Type B pancreatic cell (in vitro differentiated cells): ENCODE results near the gene FAM53A. TPM values are rescaled to one million over a fixed set of nuclear protein-coding genes. Genes with fewer than 3 reads are reported as not detected.

Experiments
- DNase-seq: peaks from one replicate; pipeline ENCODE4 v3.0.0; 2021; ENCODE audit warnings: mixed read lengths; ENCODE audit not compliant: unreplicated experiment; ENCODE audit errors: extremely low spot score
- H3K27ac Mint-ChIP-seq: 2 replicates; pipeline ENCODE4 v1.8.0; 2021; ENCODE audit warnings: mild to moderate bottlenecking, mixed read lengths
- H3K27me3 Mint-ChIP-seq: 2 replicates; pipeline ENCODE4 v1.8.0; 2021; ENCODE audit warnings: mixed read lengths
- H3K36me3 Mint-ChIP-seq: 2 replicates; pipeline ENCODE4 v1.8.0; 2021; ENCODE audit warnings: mixed read lengths
- H3K4me1 Mint-ChIP-seq: one replicate; pipeline ENCODE4 v1.8.0; 2021; ENCODE audit warnings: mixed read lengths; ENCODE audit not compliant: unreplicated experiment
- H3K4me3 Mint-ChIP-seq: 2 replicates; pipeline ENCODE4 v1.8.0; 2021; ENCODE audit warnings: mild to moderate bottlenecking, mixed read lengths
- H3K9me3 Mint-ChIP-seq: 2 replicates; pipeline ENCODE4 v1.8.0; 2021; ENCODE audit warnings: mixed read lengths
- total RNA-seq: library from RNA; stranded (reverse); gene quantifications from 2 replicates; pipeline ENCODE4 v1.2.1, GENCODE V29; 2021; ENCODE audit warnings: low replicate concordance
- TF ChIP-seq, protein P1 (sequence below): fragments of 200-600 bp; sonication (generic); conservative IDR thresholded peaks from 2 replicates; pipeline ENCODE4 v1.5.0; 2021; ENCODE audit warnings: antibody characterized with exemption, mild to moderate bottlenecking

Gene FAM53A
- total RNA-seq, 1 donor from 2014 or later: 3.2 TPM

DNA sequence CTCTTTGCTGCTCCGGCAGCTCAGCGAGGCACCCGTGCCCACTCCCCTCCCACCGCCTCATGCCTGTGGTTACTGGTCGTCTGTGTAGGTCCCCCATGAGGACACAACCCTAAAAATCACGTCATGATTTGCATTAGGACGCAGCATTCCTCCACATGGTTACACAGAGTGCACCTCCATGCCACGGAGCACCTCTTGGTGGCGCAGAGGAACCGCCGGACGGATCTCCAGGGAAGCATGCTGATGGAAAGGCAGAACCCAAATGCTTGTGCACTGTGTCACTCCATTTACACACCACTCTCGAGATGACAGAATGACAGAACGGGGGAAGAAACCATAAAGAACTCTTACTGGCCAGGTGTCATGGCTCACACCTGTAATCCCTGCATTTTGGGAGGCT, 22.4 kb downstream of the FAM53A start:
- DNase-seq: no peak
- no peak overlapping the region for H3K4me3 Mint-ChIP-seq
- TF ChIP-seq, protein P1, sequence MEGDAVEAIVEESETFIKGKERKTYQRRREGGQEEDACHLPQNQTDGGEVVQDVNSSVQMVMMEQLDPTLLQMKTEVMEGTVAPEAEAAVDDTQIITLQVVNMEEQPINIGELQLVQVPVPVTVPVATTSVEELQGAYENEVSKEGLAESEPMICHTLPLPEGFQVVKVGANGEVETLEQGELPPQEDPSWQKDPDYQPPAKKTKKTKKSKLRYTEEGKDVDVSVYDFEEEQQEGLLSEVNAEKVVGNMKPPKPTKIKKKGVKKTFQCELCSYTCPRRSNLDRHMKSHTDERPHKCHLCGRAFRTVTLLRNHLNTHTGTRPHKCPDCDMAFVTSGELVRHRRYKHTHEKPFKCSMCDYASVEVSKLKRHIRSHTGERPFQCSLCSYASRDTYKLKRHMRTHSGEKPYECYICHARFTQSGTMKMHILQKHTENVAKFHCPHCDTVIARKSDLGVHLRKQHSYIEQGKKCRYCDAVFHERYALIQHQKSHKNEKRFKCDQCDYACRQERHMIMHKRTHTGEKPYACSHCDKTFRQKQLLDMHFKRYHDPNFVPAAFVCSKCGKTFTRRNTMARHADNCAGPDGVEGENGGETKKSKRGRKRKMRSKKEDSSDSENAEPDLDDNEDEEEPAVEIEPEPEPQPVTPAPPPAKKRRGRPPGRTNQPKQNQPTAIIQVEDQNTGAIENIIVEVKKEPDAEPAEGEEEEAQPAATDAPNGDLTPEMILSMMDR: no peak
- no peaks in the 10 kb centered on the region for H3K27me3 Mint-ChIP-seq
- no peaks in the 10 kb centered on the region for H3K36me3 Mint-ChIP-seq
- no peaks in the 10 kb centered on the region for H3K9me3 Mint-ChIP-seq
- H3K4me1 Mint-ChIP-seq: no peaks in the 10 kb centered on the region
- no peak overlapping the region for H3K27ac Mint-ChIP-seq

DNA sequence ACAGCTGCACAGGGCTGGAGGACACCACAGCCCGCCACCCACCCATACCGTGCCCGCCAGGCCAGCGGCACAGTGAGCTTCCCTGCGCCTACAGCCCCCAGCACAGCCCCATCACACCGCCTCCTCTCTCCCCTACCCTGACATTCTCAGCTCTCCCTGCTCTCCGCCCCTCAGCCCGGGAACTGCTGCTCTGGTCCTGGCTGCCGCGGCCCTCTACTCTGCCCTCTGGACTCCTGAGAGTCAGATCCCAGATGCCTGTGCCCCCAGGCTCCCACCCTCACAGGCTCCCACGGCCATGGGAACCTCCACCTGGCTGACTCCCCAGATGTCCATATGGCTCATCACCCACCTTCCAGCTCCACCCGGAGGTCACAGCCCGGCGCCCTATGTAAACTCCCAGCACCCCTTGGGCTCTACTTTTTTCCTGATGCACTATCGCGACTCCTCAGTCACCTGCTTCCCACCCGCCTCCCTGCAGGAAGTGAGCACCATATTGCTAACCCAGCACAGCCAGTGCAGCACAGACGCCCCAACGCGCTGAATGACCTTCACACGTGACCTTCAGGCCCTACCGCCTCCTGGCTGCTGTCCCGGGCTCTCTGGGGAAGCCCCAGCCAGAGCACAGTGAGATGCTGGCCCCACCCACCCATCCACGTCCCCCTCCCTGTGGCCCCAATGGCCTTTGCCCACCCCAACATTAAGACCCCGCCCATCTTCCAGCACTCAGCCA, 23.0 kb downstream of the FAM53A start:
- no peak overlapping the region for H3K27ac Mint-ChIP-seq
- no peaks in the 10 kb centered on the region for H3K36me3 Mint-ChIP-seq
- TF ChIP-seq, protein P1: no peak
- H3K4me3 Mint-ChIP-seq: no peak overlapping the region
- H3K27me3 Mint-ChIP-seq: no peaks in the 10 kb centered on the region
- H3K9me3 Mint-ChIP-seq: no peaks in the 10 kb centered on the region
- no peak for DNase-seq
- H3K4me1 Mint-ChIP-seq: no peaks in the 10 kb centered on the region

DNA sequence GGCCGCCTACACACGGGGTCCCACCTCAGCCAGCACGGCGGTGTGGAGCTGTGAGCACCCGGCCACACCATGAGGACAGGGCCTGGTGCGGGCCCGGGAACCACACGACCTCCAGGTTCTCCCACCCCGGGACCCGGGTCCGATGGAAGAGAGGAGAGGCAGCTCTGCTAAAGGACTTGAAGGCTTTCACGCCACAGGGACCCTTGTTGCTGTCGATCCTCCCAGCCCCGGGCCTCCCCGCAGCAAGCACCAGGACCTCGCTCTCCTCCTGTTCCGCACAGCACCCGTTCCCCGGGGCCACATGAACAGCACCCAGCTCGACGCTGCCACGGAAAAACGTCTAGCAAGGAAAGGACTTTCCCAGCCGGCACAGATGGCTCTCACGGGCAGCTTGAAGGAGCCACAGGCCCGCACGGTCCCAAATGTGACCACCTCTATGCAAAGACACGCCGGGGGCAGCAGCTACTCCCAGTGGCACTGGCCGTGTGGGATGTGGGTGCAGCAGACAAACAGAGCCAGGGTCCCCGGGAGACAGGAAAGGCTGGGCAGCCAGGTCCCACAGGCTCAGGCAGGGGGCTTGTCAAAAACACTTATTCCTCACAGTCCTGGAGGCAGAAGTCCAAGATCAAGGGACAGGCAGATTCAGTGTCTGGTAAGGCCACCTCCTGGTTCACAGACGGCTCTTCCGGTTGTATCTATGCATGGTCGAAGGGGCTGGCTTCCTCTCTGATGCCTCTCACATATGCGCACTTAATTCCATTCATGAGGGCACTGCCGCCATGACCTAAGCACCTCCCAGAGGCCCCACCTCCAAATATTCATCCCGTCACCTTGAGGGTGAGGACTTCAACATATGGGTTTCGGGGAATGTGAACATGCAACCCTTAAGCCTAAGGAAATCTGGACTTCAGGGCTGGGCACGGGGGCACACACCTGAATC, 24.7 kb downstream of the FAM53A start:
- no peaks in the 10 kb centered on the region for H3K36me3 Mint-ChIP-seq
- H3K27ac Mint-ChIP-seq: no peak overlapping the region
- TF ChIP-seq, protein P1: no peak
- H3K9me3 Mint-ChIP-seq: no peaks in the 10 kb centered on the region
- H3K27me3 Mint-ChIP-seq: no peaks in the 10 kb centered on the region
- no peak overlapping the region for H3K4me3 Mint-ChIP-seq
- no peaks in the 10 kb centered on the region for H3K4me1 Mint-ChIP-seq
- DNase-seq: no peak

DNA sequence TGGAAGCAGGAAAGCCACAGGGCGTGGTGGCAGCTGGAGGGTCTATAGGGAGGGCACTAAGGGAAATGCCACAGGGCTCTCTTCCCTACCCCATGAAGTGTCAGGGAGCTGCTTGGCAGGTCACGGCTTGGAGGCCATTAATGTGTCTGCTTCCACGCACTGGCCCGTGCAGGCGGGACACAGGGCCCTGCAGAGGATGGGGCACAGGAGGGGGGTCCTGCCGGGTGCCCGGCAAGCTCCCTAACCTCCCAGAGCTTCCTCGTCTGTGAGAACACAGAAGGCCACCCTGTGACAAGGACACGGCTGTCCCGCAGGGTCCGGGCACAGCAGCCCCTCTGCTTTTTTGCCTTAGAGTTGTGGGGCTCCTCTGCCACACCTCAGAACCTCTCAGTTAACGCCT, 25.5 kb downstream of the FAM53A start:
- H3K4me1 Mint-ChIP-seq: no peaks in the 10 kb centered on the region
- TF ChIP-seq, protein P1: no peak
- no peak for DNase-seq
- no peak overlapping the region for H3K4me3 Mint-ChIP-seq
- H3K36me3 Mint-ChIP-seq: no peaks in the 10 kb centered on the region
- H3K27ac Mint-ChIP-seq: no peak overlapping the region
- no peaks in the 10 kb centered on the region for H3K27me3 Mint-ChIP-seq
- no peaks in the 10 kb centered on the region for H3K9me3 Mint-ChIP-seq

DNA sequence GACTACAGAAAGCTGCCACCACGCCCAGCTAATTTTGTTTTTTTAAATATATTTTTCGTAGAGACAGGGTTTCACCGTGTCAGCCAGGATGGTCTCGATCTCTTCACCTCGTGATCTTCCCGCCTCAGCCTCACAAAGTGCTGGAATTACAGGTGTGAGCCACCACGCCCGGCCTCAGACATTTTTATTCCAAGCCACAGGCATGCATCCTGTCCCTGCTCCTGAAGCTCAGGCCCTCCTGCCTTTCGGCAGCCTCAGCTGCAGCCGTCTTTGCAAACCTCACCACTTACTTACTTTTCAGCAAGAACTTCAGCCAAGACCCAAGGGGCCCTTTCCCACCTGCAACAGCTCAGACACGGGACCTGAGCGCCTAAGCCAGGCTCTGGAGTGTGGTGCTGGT, 26.0 kb downstream of the FAM53A start:
- DNase-seq: no peak
- TF ChIP-seq, protein P1: no peak
- H3K4me1 Mint-ChIP-seq: no peaks in the 10 kb centered on the region
- H3K9me3 Mint-ChIP-seq: no peaks in the 10 kb centered on the region
- H3K36me3 Mint-ChIP-seq: no peaks in the 10 kb centered on the region
- no peak overlapping the region for H3K4me3 Mint-ChIP-seq
- no peaks in the 10 kb centered on the region for H3K27me3 Mint-ChIP-seq
- H3K27ac Mint-ChIP-seq: no peak overlapping the region
